Hepatocyte (in vitro differentiated cells): ENCODE data around the gene THAP4.

Experiments used
- CTCF ChIP-seq: fragments of 200-600 bp; sonication (generic); IDR thresholded peaks from 2 replicates; pipeline ENCODE4 v1.5.1; 2016; ENCODE audit warnings: antibody characterized with exemption, mild to moderate bottlenecking; ENCODE audit not compliant: poor library complexity
- EZH2phosphoT487 ChIP-seq: fragments of 200-600 bp; sonication (generic); IDR thresholded peaks from one replicate; pipeline ENCODE4 v1.6.1; 2018; ENCODE audit warnings: antibody characterized with exemption, mild to moderate bottlenecking, low read depth, moderate library complexity; ENCODE audit not compliant: unreplicated experiment, severe bottlenecking

- TF ChIP-seq CTCF, result no peak
- TF ChIP-seq EZH2phosphoT487, result no peak
Observed at GRCh38 chr2:241678307-241678706, 41.3 kb upstream of the THAP4 start.
